CD14-positive monocyte (primary cell): ENCODE results near the gene RPLP2. TPM values are rescaled to one million over a fixed set of nuclear protein-coding genes. Genes with fewer than 3 reads are reported as not detected.

Experiments used
- DNase-seq, 3 donors: peaks; one replicate each; pipeline ENCODE4 v3.0.0-alpha.2; 2011 to 2022
- H2AFZ ChIP-seq: 2 replicates; pipeline ENCODE4 v1.6.0; 2012; ENCODE audit warnings: mild to moderate bottlenecking, low read depth, low read length, inconsistent platforms; ENCODE audit not compliant: insufficient read depth, poor library complexity, severe bottlenecking
- H3K27ac ChIP-seq, 2 donors: 1 replicate in 1 of 2; 2 replicates in 1 of 2; pipeline ENCODE4 v1.5.1; 2012 to 2013; ENCODE audit warnings: low read length in 2 of 2, control low read depth in 1 of 2, inconsistent platforms in 1 of 2, low read depth in 1 of 2, mild to moderate bottlenecking in 1 of 2
- H3K27me3 ChIP-seq, 2 donors: one replicate each; pipeline versions ENCODE4 v1.6.0 to v1.6.1; 2011 to 2013; ENCODE audit warnings: low read length in 2 of 2; ENCODE audit not compliant: control insufficient read depth in 2 of 2, insufficient read depth in 2 of 2
- H3K36me3 ChIP-seq, 2 donors: replicated peaks in 1 of 2; 1 replicate in 1 of 2; 2 replicates in 1 of 2; pipeline versions ENCODE4 v1.5.1 to v1.6.1; 2012 to 2013; ENCODE audit warnings: low read length in 2 of 2, control low read depth in 1 of 2, inconsistent platforms in 1 of 2, mild to moderate bottlenecking in 1 of 2; ENCODE audit not compliant: insufficient read depth in 2 of 2, control insufficient read depth in 1 of 2
- H3K4me1 ChIP-seq, 2 donors: 1 replicate in 1 of 2; 2 replicates in 1 of 2; pipeline versions ENCODE4 v1.5.1 to v1.6.1; 2012 to 2013; ENCODE audit warnings: low read length in 2 of 2, control low read depth in 1 of 2, inconsistent platforms in 1 of 2, mild to moderate bottlenecking in 1 of 2, moderate library complexity in 1 of 2; ENCODE audit not compliant: insufficient read depth in 2 of 2, control insufficient read depth in 1 of 2
- H3K4me2 ChIP-seq: replicated peaks from 2 replicates; pipeline ENCODE3; 2012; ENCODE audit warnings: low read length, moderate library complexity, mild to moderate bottlenecking; ENCODE audit not compliant: poor library complexity, severe bottlenecking; ENCODE audit errors: extremely low read depth
- H3K4me3 ChIP-seq, 3 experiments: fragments of 200-600 bp in 1 of 3; sonication (generic) in 1 of 3; replicated peaks in 1 of 3; 1 replicate in 2 of 3; 2 replicates in 1 of 3; pipeline ENCODE4 v1.5.1; 2011 to 2013; ENCODE audit warnings: low read length in 3 of 3, mild to moderate bottlenecking in 3 of 3, control low read depth in 2 of 3, low read depth in 2 of 3, inconsistent platforms in 1 of 3, moderate library complexity in 1 of 3
- H3K79me2 ChIP-seq: 2 replicates; pipeline ENCODE4 v1.6.0; 2012; ENCODE audit warnings: mild to moderate bottlenecking, control low read depth, inconsistent platforms, low read length, moderate library complexity; ENCODE audit not compliant: insufficient read depth
- H3K9ac ChIP-seq: 2 replicates; pipeline ENCODE4 v1.6.0; 2017; ENCODE audit warnings: low read length, mild to moderate bottlenecking; ENCODE audit not compliant: insufficient read depth, poor library complexity, severe bottlenecking
- H3K9me3 ChIP-seq, 2 donors: replicated peaks in 1 of 2; 1 replicate in 1 of 2; 2 replicates in 1 of 2; pipeline versions ENCODE4 v1.5.1 to v1.6.1; 2012 to 2013; ENCODE audit warnings: low read length in 2 of 2, control low read depth in 1 of 2; ENCODE audit not compliant: control insufficient read depth in 1 of 2, insufficient read depth in 1 of 2
- H4K20me1 ChIP-seq: 2 replicates; pipeline ENCODE4 v1.6.0; 2012; ENCODE audit warnings: mild to moderate bottlenecking, low read length, control low read depth, moderate library complexity; ENCODE audit not compliant: insufficient read depth
- H3K27ac Mint-ChIP-seq, 7 donors: one replicate each; pipeline ENCODE4 v1.8.0; 2020; ENCODE audit warnings: mild to moderate bottlenecking in 7 of 7, mixed read lengths in 7 of 7, moderate library complexity in 6 of 7, inconsistent platforms in 2 of 7
- H3K27me3 Mint-ChIP-seq, 3 donors: one replicate each; pipeline ENCODE4 v1.8.0; 2021 to 2022; ENCODE audit warnings: low read depth in 3 of 3, mild to moderate bottlenecking in 3 of 3, mixed read lengths in 3 of 3, moderate library complexity in 3 of 3, inconsistent platforms in 1 of 3
- H3K36me3 Mint-ChIP-seq, 2 donors: one replicate each; pipeline ENCODE4 v1.8.0; 2020; ENCODE audit warnings: mixed read lengths in 2 of 2, inconsistent platforms in 1 of 2, mild to moderate bottlenecking in 1 of 2
- H3K4me1 Mint-ChIP-seq: one replicate; pipeline ENCODE4 v1.8.0; 2020; ENCODE audit warnings: mild to moderate bottlenecking, mixed read lengths
- H3K4me3 Mint-ChIP-seq, 2 donors: one replicate each; pipeline ENCODE4 v1.8.0; 2020; ENCODE audit warnings: mild to moderate bottlenecking in 2 of 2, mixed read lengths in 2 of 2, moderate library complexity in 1 of 2
- H3K9me3 Mint-ChIP-seq, 7 donors: one replicate each; pipeline ENCODE4 v1.8.0; 2020 to 2022; ENCODE audit warnings: mixed read lengths in 7 of 7, mild to moderate bottlenecking in 6 of 7, moderate library complexity in 6 of 7, inconsistent platforms in 2 of 7
- CTCF ChIP-seq: fragments of 200-600 bp; IDR thresholded peaks from one replicate; pipeline ENCODE4 v1.8.0; 2022; ENCODE audit warnings: antibody characterized with exemption, mild to moderate bottlenecking
- WGBS: methylation state at CpG from one replicate; pipeline ENCODE4 v1.1.5; 2013; ENCODE audit warnings: missing lambda C conversion rate; ENCODE audit not compliant: insufficient coverage; 5-methylcytosine and 5-hydroxymethylcytosine counted together
- intact Hi-C, 2 donors: fragments of 100-400 bp; cut with micrococcal nuclease; formaldehyde crosslinking; loops; one replicate each; pipeline versions ENCODE4 v1.15.0 to v1.15.1; 2023
- polyA plus RNA-seq, 3 donors: library from polyadenylated mRNA; depleted of rRNA in 1 of 3; unstranded in 2 of 3; stranded (reverse) in 1 of 3; fragments of 300-500 nt in 2 of 3; fragments of >200 nt in 1 of 3; fragmentation: Illumina TruSeq in 2 of 3; gene quantifications; 1 replicate in 2 of 3; 2 replicates in 1 of 3; pipeline ENCODE4 v1.2.3, GENCODE V29; 2012 to 2021

The RPLP2 gene
- polyA plus RNA-seq, 3 donors: 879 to 1,191 (median 990) TPM

GRCh38 chr11:855796-856195 is 46.0 kb downstream of the RPLP2 start:
- Histone ChIP-seq H3K4me2 (no peak overlapping the region), H3K4me1 (no peaks in the 10 kb centered on the region), H3K4me3 (no peak overlapping the region), H3K27me3 (peaks cover 0 to 2% of the 10 kb centered on the region in 2 donors), H2AFZ (no peak overlapping the region), H3K9me3 (no peaks in the 10 kb centered on the region), H3K36me3 (no peaks in the 10 kb centered on the region), H3K27ac (no peak overlapping the region), H4K20me1 (peaks cover 77% of the 10 kb centered on the region), H3K79me2 (no peaks in the 10 kb centered on the region), H3K9ac (no peak overlapping the region)
- H3K27ac Mint-ChIP-seq: no peak overlapping the region
- WGBS: 98% methylated on average over 12 of the region's 12 CpGs
- no peak overlapping the region for H3K4me3 Mint-ChIP-seq
- H3K27me3 Mint-ChIP-seq: peaks cover 2 to 10% (median 9%) of the 10 kb centered on the region in 3 donors
- intact Hi-C loops: no loop called here
- peaks cover 0 to 2% (median 0%) of the 10 kb centered on the region in 7 donors for H3K9me3 Mint-ChIP-seq
- peaks cover 2 to 5% of the 10 kb centered on the region in 2 donors for H3K36me3 Mint-ChIP-seq
- DNase-seq: no peak
- H3K4me1 Mint-ChIP-seq: peaks cover 6% of the 10 kb centered on the region
- TF ChIP-seq CTCF: no peak

GRCh38 chr11:856397-856796 is 46.6 kb downstream of the RPLP2 start:
- Histone ChIP-seq H4K20me1 (peaks cover 74% of the 10 kb centered on the region), H3K4me2 (no peak overlapping the region), H2AFZ (no peak overlapping the region), H3K9me3 (no peaks in the 10 kb centered on the region), H3K36me3 (no peaks in the 10 kb centered on the region), H3K9ac (no peak overlapping the region), H3K27ac (no peak overlapping the region), H3K79me2 (no peaks in the 10 kb centered on the region), H3K4me3 (no peak overlapping the region), H3K27me3 (no peaks in the 10 kb centered on the region), H3K4me1 (no peaks in the 10 kb centered on the region)
- H3K9me3 Mint-ChIP-seq: peaks cover 0 to 2% (median 0%) of the 10 kb centered on the region in 7 donors
- intact Hi-C loops: no loop called here
- WGBS: 90% methylated on average over 2 of the region's 8 CpGs
- DNase-seq: no peak
- no peak overlapping the region for H3K4me3 Mint-ChIP-seq
- peaks cover 2 to 6% (median 5%) of the 10 kb centered on the region in 3 donors for H3K27me3 Mint-ChIP-seq
- H3K27ac Mint-ChIP-seq: no peak overlapping the region
- H3K36me3 Mint-ChIP-seq: no peaks in the 10 kb centered on the region
- H3K4me1 Mint-ChIP-seq: peaks cover 6% of the 10 kb centered on the region
- no peak for TF ChIP-seq CTCF
